ENCODE data around the gene COL28A1.

DNA sequence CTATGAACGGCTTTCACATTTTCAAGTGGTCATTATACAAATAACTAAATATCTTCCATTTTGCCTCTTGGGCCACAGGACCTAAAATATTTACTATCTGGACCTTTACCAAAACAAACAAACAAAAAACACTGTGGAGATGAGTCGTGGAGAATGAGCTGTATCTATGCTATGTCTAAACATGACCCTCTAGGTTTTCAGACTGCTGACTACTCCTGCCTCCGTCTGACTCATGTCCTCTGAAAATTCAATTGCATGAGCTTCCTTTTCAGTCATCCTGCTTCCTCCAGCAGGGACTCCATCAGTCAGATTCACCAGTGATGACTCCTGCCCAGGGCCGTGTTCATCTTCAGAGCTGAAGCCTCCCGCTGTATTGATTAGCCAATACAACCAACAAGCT lies 96.8 kb downstream of the COL28A1 start:
- TF ChIP-seq, protein P1, sequence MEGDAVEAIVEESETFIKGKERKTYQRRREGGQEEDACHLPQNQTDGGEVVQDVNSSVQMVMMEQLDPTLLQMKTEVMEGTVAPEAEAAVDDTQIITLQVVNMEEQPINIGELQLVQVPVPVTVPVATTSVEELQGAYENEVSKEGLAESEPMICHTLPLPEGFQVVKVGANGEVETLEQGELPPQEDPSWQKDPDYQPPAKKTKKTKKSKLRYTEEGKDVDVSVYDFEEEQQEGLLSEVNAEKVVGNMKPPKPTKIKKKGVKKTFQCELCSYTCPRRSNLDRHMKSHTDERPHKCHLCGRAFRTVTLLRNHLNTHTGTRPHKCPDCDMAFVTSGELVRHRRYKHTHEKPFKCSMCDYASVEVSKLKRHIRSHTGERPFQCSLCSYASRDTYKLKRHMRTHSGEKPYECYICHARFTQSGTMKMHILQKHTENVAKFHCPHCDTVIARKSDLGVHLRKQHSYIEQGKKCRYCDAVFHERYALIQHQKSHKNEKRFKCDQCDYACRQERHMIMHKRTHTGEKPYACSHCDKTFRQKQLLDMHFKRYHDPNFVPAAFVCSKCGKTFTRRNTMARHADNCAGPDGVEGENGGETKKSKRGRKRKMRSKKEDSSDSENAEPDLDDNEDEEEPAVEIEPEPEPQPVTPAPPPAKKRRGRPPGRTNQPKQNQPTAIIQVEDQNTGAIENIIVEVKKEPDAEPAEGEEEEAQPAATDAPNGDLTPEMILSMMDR (IDR thresholded peaks at IDR 0.05; ENCODE audit: low read depth, low read length, missing input control), result no peak
- TF ChIP-seq, protein P2, sequence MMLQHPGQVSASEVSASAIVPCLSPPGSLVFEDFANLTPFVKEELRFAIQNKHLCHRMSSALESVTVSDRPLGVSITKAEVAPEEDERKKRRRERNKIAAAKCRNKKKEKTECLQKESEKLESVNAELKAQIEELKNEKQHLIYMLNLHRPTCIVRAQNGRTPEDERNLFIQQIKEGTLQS (IDR thresholded peaks at IDR 0.05), result no peak
- no peak for TF ChIP-seq TAF1 (conservative IDR thresholded peaks at IDR 0.05)
- TF ChIP-seq YY1 (IDR thresholded peaks at IDR 0.05), result no peak
- TF ChIP-seq RAD21 (IDR thresholded peaks at IDR 0.05), result no peak
- TF ChIP-seq, protein P3, sequence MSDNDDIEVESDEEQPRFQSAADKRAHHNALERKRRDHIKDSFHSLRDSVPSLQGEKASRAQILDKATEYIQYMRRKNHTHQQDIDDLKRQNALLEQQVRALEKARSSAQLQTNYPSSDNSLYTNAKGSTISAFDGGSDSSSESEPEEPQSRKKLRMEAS (IDR thresholded peaks at IDR 0.05), result no peak

All from liver (tissue), 3 donors.